Measurements from ENCODE around the gene RAD51AP1.
A peak's percentile ranks its signal among the peaks of the same experiment; 100 is the strongest.

Gene RAD51AP1

GRCh38 chr12:4603421-4603820 lies 64.7 kb downstream of the RAD51AP1 start:
- no peak for DNase-seq

GRCh38 chr12:4603946-4604345 lies 65.3 kb downstream of the RAD51AP1 start:
- no peak for DNase-seq

DNA sequence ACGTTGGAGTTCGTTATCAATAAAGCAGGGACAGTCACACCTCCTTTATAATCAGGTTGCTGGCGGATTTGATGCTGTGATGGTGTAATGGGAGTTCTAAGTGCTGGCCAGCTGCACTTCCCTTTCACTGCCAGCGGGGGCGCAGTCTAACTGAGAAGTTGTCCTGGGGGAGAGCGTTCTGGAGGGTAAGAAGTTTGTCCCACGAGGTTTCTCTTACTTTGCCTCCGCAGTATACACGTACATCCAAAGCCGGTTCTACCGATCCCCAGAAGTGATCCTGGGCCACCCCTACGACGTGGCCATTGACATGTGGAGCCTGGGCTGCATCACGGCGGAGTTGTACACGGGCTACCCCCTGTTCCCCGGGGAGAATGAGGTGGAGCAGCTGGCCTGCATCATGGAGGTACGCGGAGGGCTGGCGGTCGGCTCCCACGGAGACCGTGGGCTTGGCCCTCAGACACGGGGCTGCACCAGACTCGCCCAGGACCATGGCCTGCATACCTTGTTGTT lies 66.0 kb downstream of the RAD51AP1 start:
- DNase-seq, result peak; percentile 61 to 75

DNA sequence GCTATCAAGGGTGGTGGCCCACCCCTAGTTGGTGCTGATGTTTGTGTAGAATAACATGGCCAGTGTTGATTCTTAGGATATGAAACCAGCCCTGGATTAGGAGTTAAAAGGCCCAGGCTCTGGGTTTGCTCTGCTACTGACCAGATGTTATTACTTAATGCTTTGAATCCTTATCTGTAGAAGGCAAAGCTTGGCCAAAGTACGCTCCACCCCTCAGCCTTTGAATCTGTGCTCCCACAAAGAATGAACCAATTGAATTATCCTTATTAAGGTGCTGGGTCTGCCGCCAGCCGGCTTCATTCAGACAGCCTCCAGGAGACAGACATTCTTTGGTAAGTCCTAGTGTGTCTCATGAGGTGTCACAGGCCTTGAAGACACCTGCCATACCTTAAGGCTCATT lies 68.4 kb downstream of the RAD51AP1 start:
- no peak for DNase-seq

GRCh38 chr12:4609071-4609470 lies 70.4 kb downstream of the RAD51AP1 start:
- no peak for DNase-seq
